ENCODE data around the gene PRKCE. TPM values are rescaled to one million over a fixed set of nuclear protein-coding genes. Genes with fewer than 3 reads are reported as not detected.

PRKCE gene
- total RNA-seq, 2 donors from 2014 or later, result 5.8 to 18.1 TPM

DNA sequence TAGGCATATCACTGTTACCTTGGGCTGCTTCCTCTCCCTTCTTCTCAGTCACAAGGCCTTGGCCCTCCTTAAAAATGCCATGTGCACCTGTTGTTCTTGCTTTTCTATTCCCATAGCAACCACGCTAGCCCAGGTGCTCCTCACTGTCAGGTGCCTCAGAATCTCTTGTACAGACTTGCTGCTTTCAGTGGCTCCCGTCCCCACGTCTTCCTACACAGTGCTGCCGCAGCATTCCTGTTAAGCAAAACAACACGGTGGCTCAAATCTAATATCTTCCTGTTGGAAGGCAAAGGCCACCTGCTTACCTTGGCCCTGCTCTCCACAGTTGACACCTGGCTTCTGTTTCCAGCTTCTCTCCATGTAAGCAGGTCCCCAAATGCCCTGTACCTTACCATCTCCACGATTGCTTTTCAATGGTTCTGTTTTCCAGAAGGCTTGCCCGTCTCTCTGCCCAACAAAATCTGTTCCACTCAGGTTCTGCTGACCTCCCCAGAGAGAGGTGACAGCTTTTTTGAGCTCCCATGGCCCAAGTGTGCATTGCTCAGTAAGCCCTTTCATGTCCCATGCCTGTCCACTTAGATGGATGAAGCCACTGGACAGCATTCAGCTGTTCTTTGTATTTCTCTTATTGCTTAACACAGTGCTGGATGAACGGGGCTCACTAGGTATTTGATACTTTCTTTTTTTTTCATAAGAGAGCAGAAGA lies 240.4 kb downstream of the PRKCE start:
- Histone ChIP-seq H3K36me3 (no peaks in the 10 kb centered on the region), H3K4me3 (no peak overlapping the region), H3K9me3 (no peaks in the 10 kb centered on the region), H3K27me3 (replicated peaks; ENCODE audit: insufficient read depth) (no peaks in the 10 kb centered on the region), H3K27ac (no peak overlapping the region), H3K4me1 (ENCODE audit: control insufficient read depth in 1 of 2, low read depth in 2 of 2) (peaks cover 4 to 26% of the 10 kb centered on the region in 2 donors)
- no peak for ATAC-seq (ENCODE audit: insufficient number of reproducible peaks, low FRiP score, low read depth)
- DNase-seq (ENCODE audit: low spot score), result no peak
- no peak for TF ChIP-seq CTCF (IDR thresholded peaks at IDR 0.05)

DNA sequence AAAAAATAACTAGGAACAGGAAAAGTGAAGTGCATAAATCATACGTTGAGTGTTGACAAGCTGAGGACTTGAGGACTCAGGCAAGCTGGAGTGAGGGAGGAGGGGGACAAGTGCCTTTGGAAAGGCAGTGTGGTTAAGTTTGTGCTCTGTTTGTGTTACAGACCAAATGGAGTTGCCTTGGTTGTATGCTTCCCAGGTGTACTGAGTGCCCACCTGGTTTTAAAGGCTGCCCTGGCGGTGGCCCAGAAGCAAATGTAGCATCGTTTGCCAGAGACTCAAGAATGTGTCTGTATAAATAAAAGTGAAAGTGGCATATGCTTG lies 240.9 kb downstream of the PRKCE start:
- Histone ChIP-seq H3K4me1 (ENCODE audit: control insufficient read depth in 1 of 2, low read depth in 2 of 2) (peaks cover 4 to 26% of the 10 kb centered on the region in 2 donors), H3K4me3 (no peak overlapping the region)
- ATAC-seq (ENCODE audit: insufficient number of reproducible peaks, low FRiP score, low read depth), result no peak

GRCh38 chr2:45892757-45893156 lies 241.3 kb downstream of the PRKCE start:
- Histone ChIP-seq H3K36me3 (no peaks in the 10 kb centered on the region), H3K9me3 (no peaks in the 10 kb centered on the region), H3K27me3 (replicated peaks; ENCODE audit: insufficient read depth) (no peaks in the 10 kb centered on the region), H3K4me1 (ENCODE audit: control insufficient read depth in 1 of 2, low read depth in 2 of 2) (peaks cover 4 to 26% of the 10 kb centered on the region in 2 donors), H3K4me3 (no peak overlapping the region), H3K27ac (no peak overlapping the region)
- ATAC-seq (ENCODE audit: insufficient number of reproducible peaks, low FRiP score, low read depth) (no peak), DNase-seq (ENCODE audit: low spot score) (no peak)
- no peak for TF ChIP-seq CTCF (IDR thresholded peaks at IDR 0.05)

More for the DNA sequence above, 240.9 kb downstream of the PRKCE start:
- H3K9me3 ChIP-seq, result no peaks in the 10 kb centered on the region
- H3K36me3 ChIP-seq, result no peaks in the 10 kb centered on the region
- no peak for TF ChIP-seq CTCF (IDR thresholded peaks at IDR 0.05)
- no peaks in the 10 kb centered on the region for H3K27me3 ChIP-seq (replicated peaks; ENCODE audit: insufficient read depth)
- no peak overlapping the region for H3K27ac ChIP-seq
- no peak for DNase-seq (ENCODE audit: low spot score)

DNA sequence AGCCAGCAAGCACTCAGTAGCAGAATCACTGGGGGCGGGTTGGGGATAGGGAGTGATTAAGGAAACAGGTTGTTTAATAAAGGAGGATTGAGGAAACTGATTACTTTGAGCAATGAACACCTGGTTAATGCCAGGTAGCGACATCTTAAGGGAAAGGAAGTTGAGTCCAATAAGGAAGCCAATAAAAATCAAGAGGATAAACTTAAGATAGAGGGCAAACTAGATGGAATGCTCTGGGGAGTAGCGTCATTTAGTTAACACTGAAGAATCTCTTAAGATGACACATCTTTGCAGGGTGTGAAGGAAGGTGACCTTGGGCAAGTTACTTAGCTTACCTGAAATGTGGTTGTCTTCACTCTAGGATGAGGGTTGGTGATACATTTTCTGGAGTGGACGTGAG lies 242.7 kb downstream of the PRKCE start:
- ATAC-seq (ENCODE audit: insufficient number of reproducible peaks, low FRiP score, low read depth) (no peak), DNase-seq (ENCODE audit: low spot score) (no peak)

More for the DNA sequence above, 242.7 kb downstream of the PRKCE start:
- no peaks in the 10 kb centered on the region for H3K36me3 ChIP-seq
- H3K27me3 ChIP-seq (replicated peaks; ENCODE audit: insufficient read depth), result no peaks in the 10 kb centered on the region
- TF ChIP-seq CTCF (IDR thresholded peaks at IDR 0.05), result no peak
- no peak overlapping the region for H3K27ac ChIP-seq
- no peak overlapping the region for H3K4me3 ChIP-seq
- H3K9me3 ChIP-seq, result no peaks in the 10 kb centered on the region
- peaks cover 4 to 26% of the 10 kb centered on the region in 2 donors for H3K4me1 ChIP-seq (ENCODE audit: control insufficient read depth in 1 of 2, low read depth in 2 of 2)
